NT2/D1 (cell line): ENCODE measurements around the gene EXOC2.
A peak's percentile ranks its signal among the peaks of the same experiment; 100 is the strongest.

ENCODE experiments used
- DNase-seq: peaks from one replicate; pipeline ENCODE4 v3.0.0-alpha.2; 2011; ENCODE audit warnings: low read depth, low spot score
- H3K27me3 ChIP-seq: 2 replicates; pipeline ENCODE4 v1.6.0; 2011; ENCODE audit warnings: mild to moderate bottlenecking; ENCODE audit not compliant: insufficient read length, insufficient read depth
- H3K36me3 ChIP-seq: 2 replicates; pipeline ENCODE4 v1.6.1; 2011; ENCODE audit warnings: mild to moderate bottlenecking, low read length, mixed read lengths; ENCODE audit not compliant: insufficient read depth, insufficient read length
- H3K4me1 ChIP-seq: 2 replicates; pipeline ENCODE4 v1.5.1; 2011; ENCODE audit not compliant: insufficient read depth, insufficient read length
- H3K4me3 ChIP-seq: 2 replicates; pipeline ENCODE4 v1.5.1; 2011; ENCODE audit warnings: low read depth; ENCODE audit not compliant: insufficient read length
- H3K9ac ChIP-seq: 2 replicates; pipeline ENCODE4 v1.6.0; 2011; ENCODE audit warnings: low read depth; ENCODE audit not compliant: insufficient read length
- H3K9me3 ChIP-seq: 2 replicates; pipeline ENCODE4 v1.5.1; 2011; ENCODE audit warnings: mild to moderate bottlenecking, low read length; ENCODE audit not compliant: insufficient read depth
- SUZ12 ChIP-seq: IDR thresholded peaks from 2 replicates; pipeline ENCODE4 v1.6.1; 2011; ENCODE audit not compliant: insufficient read length, insufficient read depth; ENCODE audit errors: extremely low read depth
- YY1 ChIP-seq: IDR thresholded peaks from 2 replicates; pipeline ENCODE4 v1.6.1; 2011; ENCODE audit not compliant: insufficient read length, insufficient read depth
- ZNF274 ChIP-seq: IDR thresholded peaks from 2 replicates; pipeline ENCODE4 v1.6.1; 2011; ENCODE audit warnings: mild to moderate bottlenecking, low read depth, low read length

EXOC2 gene

GRCh38 chr6:659716-660581 lies 33.0 kb downstream of the EXOC2 start:
- no peak for TF ChIP-seq YY1
- no peak for TF ChIP-seq SUZ12
- TF ChIP-seq ZNF274: no peak
- Histone ChIP-seq H3K9me3 (no peaks in the 10 kb centered on the region), H3K9ac (peak overlapping the region; percentile 16), H3K4me1 (peaks cover 5% of the 10 kb centered on the region), H3K4me3 (no peak overlapping the region), H3K36me3 (peaks cover 7% of the 10 kb centered on the region), H3K27me3 (no peaks in the 10 kb centered on the region)
- DNase-seq: no peak

GRCh38 chr6:658244-658643 lies 34.7 kb downstream of the EXOC2 start:
- no peak overlapping the region for H3K4me3 ChIP-seq
- peaks cover 7% of the 10 kb centered on the region for H3K36me3 ChIP-seq
- H3K9ac ChIP-seq: no peak overlapping the region
- H3K9me3 ChIP-seq: no peaks in the 10 kb centered on the region
- H3K4me1 ChIP-seq: peaks cover 5% of the 10 kb centered on the region
- no peak for DNase-seq
- H3K27me3 ChIP-seq: no peaks in the 10 kb centered on the region
- TF ChIP-seq SUZ12 (no peak), YY1 (no peak), ZNF274 (no peak)

DNA sequence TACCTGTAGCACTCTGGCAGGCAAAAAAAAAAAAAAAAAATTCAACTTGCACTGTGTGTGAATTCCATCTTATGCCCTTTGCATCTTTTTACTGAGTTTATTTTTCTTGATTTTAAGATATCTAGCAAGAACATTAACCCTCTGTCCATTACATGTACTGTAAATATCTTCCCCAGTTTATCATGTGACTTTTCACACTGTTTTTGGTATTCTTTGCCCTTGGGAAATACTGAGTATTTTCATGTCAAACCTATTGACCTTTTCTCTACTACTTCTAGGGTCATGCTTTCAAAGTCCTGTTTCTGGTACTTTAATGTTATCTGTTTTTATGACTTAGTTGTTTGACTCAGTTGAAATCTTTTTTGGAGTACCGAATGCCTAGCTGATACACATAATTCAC lies 35.2 kb downstream of the EXOC2 start:
- DNase-seq: no peak

DNA sequence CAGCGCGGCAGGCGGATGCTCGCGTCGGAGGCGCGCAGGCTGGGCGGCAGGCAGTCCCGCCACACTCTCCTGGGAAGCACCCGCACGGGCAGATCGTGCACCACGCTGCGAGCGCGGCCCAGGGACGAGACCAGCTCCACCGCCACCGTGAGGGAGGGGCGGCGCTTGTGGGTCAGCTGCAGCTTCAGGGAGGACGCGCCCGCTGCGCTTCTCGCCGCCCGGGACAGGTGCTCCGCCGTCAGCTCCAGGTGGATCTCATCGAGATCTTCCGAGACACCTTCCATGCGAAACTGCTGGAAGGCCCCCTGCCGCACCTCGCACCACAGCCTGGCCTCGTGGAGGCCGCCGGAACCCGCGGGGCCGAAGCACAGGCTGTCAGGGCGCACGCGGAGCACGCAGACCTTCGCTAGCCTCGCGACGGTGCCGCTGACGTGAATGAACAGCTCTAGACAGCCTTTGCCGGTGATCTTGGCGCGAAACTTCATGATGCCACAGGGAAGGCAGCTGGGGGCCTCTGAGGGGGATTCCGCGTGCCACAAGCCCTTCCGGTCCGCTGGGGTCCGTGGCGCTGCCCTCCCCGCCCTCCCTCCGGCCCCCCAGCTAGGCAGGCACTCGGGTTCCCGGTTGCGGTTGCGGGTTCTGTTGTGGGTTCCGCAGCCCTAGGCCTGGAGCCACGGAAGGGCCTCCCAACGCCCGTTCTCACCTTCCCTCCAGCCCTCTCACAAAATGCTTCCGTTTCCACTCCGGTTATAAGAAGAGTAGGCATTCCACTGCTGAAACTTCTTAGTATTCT lies 36.3 kb downstream of the EXOC2 start, which contains the start of gene HUS1B:
TSS of gene HUS1B (minus strand) at position 641 of the 793 bp plus-strand sequence. CDS start at position 485, 156 bp downstream.
- peaks cover 5% of the 10 kb centered on the region for H3K4me1 ChIP-seq
- TF ChIP-seq SUZ12 (no peak), ZNF274 (no peak), YY1 (no peak)
- H3K9me3 ChIP-seq: no peaks in the 10 kb centered on the region
- H3K27me3 ChIP-seq: no peaks in the 10 kb centered on the region
- peaks cover 7% of the 10 kb centered on the region for H3K36me3 ChIP-seq
- no peak for DNase-seq
- no peak within 1 kb of the TSS for H3K9ac ChIP-seq
- no peak within 1 kb of the TSS for H3K4me3 ChIP-seq

More for the DNA sequence above, 35.2 kb downstream of the EXOC2 start:
- peaks cover 7% of the 10 kb centered on the region for H3K36me3 ChIP-seq
- peaks cover 5% of the 10 kb centered on the region for H3K4me1 ChIP-seq
- no peak overlapping the region for H3K9ac ChIP-seq
- TF ChIP-seq YY1 (no peak), ZNF274 (no peak), SUZ12 (no peak)
- no peaks in the 10 kb centered on the region for H3K9me3 ChIP-seq
- no peaks in the 10 kb centered on the region for H3K27me3 ChIP-seq
- H3K4me3 ChIP-seq: no peak overlapping the region

DNA sequence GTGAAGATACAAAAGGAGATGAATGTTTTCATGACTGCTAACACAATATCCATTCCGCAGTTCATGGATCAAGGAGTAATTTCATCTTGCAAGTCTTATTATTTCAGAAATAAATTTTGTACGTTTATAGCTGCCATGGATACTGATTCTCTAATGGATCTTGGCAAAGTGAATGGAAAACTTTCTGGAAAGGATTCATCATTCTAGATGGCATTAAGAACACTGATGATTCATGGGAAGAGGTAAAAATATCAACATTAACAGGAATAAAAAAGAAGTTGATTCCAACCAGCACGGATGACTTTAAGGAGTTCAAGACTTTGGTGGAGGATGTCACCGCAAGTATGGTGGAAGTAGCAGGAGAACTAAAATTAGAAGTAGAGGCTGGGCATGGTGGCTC lies 38.8 kb downstream of the EXOC2 start:
- H3K36me3 ChIP-seq: peaks cover 7% of the 10 kb centered on the region
- no peak for DNase-seq
- no peaks in the 10 kb centered on the region for H3K9me3 ChIP-seq
- H3K4me3 ChIP-seq: no peak overlapping the region
- H3K9ac ChIP-seq: no peak overlapping the region
- H3K4me1 ChIP-seq: peaks cover under 1% of the 10 kb centered on the region
- TF ChIP-seq ZNF274 (no peak), SUZ12 (no peak), YY1 (no peak)
- no peaks in the 10 kb centered on the region for H3K27me3 ChIP-seq

- Histone ChIP-seq H3K27me3 (no peaks in the 10 kb centered on the region), H3K9me3 (no peaks in the 10 kb centered on the region), H3K4me1 (no peaks in the 10 kb centered on the region), H3K4me3 (no peak overlapping the region), H3K36me3 (peaks cover 7% of the 10 kb centered on the region), H3K9ac (no peak overlapping the region)
- TF ChIP-seq SUZ12 (no peak), YY1 (no peak), ZNF274 (no peak)
- DNase-seq: no peak
Observed at GRCh38 chr6:652865-653264, 40.1 kb downstream of the EXOC2 start.

DNA sequence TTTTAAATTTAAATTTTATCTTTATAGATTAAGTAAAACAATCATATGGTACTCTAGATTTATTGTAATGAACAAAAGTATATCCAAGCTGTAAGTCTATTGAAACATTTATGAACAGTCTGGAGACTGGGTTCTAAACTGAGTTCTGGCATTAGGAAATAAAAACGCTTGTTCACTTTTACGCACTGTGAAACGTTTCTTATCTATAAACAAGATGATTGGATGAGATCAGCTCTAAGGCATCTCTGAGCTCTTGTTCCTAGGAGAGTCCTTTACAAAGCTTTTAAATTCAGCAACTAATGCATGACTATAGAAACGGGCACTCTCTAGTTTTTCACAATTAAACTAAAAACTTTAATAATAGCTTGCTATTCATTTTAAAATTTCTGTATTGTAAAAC lies 42.8 kb downstream of the EXOC2 start:
- no peak overlapping the region for H3K9ac ChIP-seq
- H3K9me3 ChIP-seq: no peaks in the 10 kb centered on the region
- TF ChIP-seq SUZ12: no peak
- TF ChIP-seq YY1: no peak
- no peak for TF ChIP-seq ZNF274
- H3K4me3 ChIP-seq: no peak overlapping the region
- no peaks in the 10 kb centered on the region for H3K36me3 ChIP-seq
- H3K27me3 ChIP-seq: no peaks in the 10 kb centered on the region
- no peaks in the 10 kb centered on the region for H3K4me1 ChIP-seq
- no peak for DNase-seq
